GM23338 (cell line): ENCODE measurements around the gene ZSCAN2.

Source experiments
- CTCF ChIP-seq, 2 experiments: fragments of 200-600 bp in 1 of 2; sonication (generic) in 1 of 2; conservative IDR thresholded peaks; 2 replicates each; pipeline versions ENCODE4 v1.5.1 to v1.6.1; 2016 to 2017; ENCODE audit warnings: antibody characterized with exemption in 2 of 2, low read depth in 2 of 2, mild to moderate bottlenecking in 2 of 2, moderate library complexity in 1 of 2
- EZH2phosphoT487 ChIP-seq: fragments of 200-600 bp; sonication (generic); IDR thresholded peaks from one replicate; pipeline ENCODE4 v1.8.1; 2018; ENCODE audit warnings: antibody characterized with exemption; ENCODE audit not compliant: unreplicated experiment

- TF ChIP-seq CTCF (conservative IDR thresholded peaks at IDR 0.05; ENCODE audit: low read depth in 2 of 2) (no peak), EZH2phosphoT487 (no peak)
Measured at GRCh38 chr15:84653910-84654688, 53.3 kb downstream of the ZSCAN2 start, which contains the start of gene WDR73.
